ENCODE measurements around the gene DDRGK1.

- no peak for TF ChIP-seq SIN3A (IDR thresholded peaks at IDR 0.05; ENCODE audit: borderline replicate concordance, insufficient read depth, low read length)
- TF ChIP-seq REST (IDR thresholded peaks at IDR 0.05; ENCODE audit: insufficient read depth in 1 of 2, low read depth in 2 of 2, low read length in 2 of 2), result no peak
- no peak for TF ChIP-seq TAF1 (IDR thresholded peaks at IDR 0.05; ENCODE audit: borderline replicate concordance, insufficient read depth, low read length)
Measured at GRCh38 chr20:3247638-3248037, 43.2 kb upstream of the DDRGK1 start.

Measured in PFSK-1 (cell line).